Astrocyte (in vitro differentiated cells and primary cell): Measurements from ENCODE around the gene PSMG3.

ENCODE experiments used
- EZH2 ChIP-seq: IDR thresholded peaks from 2 replicates; pipeline ENCODE4 v1.6.1; 2012; ENCODE audit warnings: mild to moderate bottlenecking, low read length, inconsistent platforms; ENCODE audit not compliant: insufficient read depth
- TF ChIP-seq, protein P1 (sequence below): IDR thresholded peaks from 2 replicates; pipeline ENCODE4 v1.5.1; 2011; ENCODE audit warnings: low read depth, mild to moderate bottlenecking, inconsistent platforms, low read length, moderate library complexity; ENCODE audit not compliant: insufficient read depth

DNA sequence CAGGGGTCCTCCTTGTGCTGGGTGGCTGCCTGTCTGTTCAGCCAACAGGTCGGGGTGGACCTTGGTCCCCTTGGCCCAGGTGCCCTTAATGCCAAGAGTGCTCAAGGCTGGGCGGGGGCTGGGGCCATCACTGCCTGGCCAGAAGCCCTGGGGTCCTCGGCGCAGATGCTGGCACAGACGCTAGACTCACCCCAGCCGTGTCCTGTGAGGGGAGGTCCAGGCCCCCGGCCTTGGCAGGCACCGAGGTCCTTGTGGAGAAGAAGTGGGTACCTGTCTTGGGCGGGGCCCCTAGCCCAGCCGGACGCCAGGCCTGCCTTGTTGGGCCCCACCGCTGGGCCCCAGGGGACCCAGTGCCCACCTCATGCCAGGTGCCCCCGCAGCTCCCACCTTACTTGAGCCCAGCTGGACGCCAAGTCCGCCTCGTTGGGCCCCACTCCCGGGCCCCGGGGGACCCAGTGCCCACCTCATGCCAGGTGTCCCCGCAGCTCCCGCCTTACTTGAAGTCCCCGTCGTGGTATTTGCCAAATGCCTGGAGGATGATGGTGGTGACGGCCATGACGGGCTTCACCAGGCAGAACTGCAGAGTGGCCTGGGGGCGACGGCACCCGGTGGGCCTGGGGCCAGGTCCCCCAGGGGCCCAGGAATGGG lies 20.4 kb downstream of the PSMG3 start:
- TF ChIP-seq, protein P1, sequence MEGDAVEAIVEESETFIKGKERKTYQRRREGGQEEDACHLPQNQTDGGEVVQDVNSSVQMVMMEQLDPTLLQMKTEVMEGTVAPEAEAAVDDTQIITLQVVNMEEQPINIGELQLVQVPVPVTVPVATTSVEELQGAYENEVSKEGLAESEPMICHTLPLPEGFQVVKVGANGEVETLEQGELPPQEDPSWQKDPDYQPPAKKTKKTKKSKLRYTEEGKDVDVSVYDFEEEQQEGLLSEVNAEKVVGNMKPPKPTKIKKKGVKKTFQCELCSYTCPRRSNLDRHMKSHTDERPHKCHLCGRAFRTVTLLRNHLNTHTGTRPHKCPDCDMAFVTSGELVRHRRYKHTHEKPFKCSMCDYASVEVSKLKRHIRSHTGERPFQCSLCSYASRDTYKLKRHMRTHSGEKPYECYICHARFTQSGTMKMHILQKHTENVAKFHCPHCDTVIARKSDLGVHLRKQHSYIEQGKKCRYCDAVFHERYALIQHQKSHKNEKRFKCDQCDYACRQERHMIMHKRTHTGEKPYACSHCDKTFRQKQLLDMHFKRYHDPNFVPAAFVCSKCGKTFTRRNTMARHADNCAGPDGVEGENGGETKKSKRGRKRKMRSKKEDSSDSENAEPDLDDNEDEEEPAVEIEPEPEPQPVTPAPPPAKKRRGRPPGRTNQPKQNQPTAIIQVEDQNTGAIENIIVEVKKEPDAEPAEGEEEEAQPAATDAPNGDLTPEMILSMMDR, result no peak
- no peak for TF ChIP-seq EZH2
